RKO (cell line): Measurements from ENCODE around the gene SPTLC3.

ENCODE experiments used
- DNase-seq: peaks from one replicate; pipeline ENCODE4 v3.0.0-alpha.2; 2016; ENCODE audit warnings: low spot score

Gene SPTLC3

DNA sequence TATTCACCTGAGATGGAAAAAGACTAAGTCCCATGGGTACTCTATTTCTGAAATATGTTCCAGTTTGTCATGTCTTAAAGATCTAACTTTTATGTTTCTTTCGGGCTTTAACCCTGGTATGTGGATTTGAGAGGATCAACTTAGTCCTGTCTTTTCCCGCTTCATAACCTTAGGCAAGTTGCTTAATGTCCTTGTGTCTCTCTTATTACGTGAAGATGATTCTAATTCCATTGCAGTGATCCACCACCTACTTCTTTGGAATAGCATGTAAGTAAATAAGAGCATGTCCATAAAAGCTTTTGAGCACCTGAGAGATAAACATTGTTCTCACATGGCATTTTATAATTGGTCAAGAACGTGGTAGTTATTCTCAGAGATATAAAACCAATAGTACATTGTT is 23.0 kb downstream of the SPTLC3 start:
- DNase-seq, result no peak

DNA sequence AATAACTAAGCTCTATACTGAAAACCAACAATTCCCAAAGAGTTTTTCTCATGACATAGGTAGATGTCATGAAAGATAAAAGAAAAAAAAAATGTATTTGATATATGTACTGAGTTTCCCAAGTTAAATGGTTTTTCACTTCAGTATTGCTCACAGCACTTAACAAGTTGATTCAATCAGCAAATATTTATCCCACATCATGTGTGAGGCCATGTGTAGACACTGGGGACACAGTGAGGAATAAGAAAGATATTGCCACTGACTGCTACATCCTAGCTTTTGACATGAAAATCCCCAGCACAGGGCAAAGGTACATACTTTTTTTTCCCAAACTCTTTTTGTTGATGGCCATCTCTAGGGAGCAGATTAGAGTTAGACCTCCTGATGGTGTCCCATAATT is 25.3 kb downstream of the SPTLC3 start:
- DNase-seq, result no peak

DNA sequence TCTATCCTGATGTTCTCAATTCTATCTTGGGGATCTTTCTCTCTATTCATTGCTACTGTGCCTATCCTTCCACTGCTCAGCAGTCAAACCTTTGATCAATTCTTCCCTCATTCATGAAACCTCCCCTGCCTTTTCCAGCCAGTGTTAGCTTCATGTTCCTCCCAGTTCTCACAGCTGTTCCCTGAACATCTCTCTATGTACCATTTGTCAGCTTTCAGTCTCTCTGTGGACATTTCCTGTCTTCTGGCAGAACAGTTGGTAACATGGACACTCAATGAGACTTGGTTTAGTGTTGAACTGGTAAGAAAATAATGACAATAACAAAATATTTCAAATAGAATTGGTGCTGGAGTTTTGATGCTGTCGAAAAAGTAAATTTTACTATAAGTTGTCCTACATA is 26.2 kb downstream of the SPTLC3 start:
- no peak for DNase-seq

DNA sequence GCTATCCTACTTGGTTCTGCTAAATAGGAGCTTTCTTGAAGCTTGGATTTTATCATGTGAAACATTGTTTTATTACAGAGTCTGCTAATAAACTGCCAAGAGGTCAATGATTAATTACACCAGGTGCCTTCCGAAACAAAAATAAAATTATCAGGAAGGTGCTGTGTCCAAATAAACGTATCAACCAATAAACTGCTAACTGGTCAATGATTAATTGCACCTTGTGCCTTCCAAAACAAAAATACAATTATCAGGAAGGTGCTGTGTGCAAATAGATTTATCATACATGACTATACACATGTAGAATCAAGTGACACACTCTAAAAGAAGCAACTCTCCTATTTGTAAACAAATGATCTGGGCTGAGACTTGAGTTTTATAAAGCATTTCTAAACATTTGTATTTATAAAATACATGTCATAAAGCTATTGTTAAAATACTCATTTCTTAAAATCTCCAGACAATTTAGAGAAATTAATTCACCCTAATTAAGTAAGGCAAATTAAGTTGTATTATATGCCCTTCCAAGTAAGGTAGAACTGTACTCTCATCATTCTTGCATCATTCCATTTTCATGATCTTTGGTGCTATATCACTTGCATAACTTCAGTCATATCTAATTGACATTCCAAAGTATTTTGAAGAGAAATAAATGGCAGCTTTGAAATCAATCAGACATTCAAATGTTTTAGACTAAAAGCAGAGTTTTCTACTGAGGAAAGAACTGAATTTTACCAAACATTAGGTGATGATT is 26.8 kb downstream of the SPTLC3 start:
- no peak for DNase-seq

DNA sequence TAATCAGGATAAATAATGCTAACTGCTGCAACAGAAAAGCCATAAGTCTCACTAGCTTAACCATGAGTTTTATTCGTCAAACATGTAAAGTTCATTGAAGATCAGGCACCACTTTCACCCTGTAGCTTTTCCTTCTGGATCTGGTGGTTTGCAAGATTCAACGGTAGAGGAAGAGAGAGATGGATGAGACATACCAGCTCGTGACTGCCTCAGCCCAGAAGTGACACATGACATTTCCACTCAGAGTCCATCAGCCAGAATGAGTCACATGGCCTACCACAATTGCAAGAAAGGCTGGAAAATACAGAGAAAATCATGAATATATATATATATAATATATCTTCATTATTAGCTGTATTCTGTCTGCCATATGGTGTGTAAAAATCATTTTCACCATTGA is 29.0 kb downstream of the SPTLC3 start:
- DNase-seq, result peak; percentile 70

DNA sequence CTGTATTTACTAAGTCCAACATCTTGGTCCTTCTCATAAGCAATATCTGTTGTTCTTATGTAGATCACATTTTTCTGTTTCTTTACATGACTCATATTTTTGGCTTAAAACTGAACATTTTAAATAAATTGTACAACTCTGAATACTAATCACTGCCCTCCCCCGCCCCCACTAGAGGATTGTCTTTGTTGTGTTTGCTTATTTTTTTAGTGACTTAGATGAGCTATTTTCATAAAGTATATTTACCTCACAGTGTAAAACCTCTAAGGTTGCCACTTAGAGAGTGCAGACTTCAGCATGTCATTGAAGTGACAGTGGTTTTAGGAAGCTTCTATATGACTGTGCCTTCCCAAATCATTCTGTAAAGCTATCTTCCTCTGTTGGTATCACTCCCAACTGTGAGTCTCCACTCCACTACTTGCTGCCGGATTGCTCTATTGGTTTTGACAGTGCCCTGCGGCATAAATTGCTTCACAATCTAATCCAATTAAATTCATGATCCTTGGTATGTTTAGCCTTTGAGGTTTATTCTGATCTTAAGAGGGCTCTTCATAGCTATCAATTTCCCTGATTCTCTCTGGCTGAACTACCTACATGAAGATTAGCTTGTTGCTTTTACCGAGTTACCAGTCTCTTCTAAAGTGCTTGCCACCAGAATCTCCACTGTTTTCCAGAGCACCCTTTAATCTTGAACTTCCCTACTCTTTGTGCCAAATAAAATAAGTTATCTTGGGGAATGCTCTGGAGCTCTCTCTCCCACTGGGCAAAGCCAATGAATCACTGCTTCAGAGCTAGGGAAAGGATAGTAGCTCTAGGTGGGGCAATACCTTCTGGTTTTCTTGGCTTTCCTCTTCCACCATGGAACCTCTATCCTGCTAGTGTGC is 33.0 kb downstream of the SPTLC3 start:
- DNase-seq, result no peak

DNA sequence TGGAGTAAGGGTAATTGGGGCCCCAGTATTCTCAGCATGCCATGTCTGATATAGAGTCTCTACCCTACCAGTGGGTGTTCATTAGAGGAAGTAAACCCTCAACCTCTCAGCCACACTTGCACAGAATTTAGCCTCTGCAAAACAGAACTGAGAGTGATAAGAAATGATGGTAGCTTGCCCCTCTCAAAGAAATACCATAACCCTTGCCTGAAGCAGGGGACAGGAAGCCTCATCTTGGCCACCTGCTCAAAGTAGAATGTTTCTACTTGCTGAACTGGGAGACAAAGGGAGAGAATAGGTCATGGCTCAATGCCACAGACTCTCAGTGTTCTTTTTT is 33.7 kb downstream of the SPTLC3 start:
- DNase-seq, result no peak

DNA sequence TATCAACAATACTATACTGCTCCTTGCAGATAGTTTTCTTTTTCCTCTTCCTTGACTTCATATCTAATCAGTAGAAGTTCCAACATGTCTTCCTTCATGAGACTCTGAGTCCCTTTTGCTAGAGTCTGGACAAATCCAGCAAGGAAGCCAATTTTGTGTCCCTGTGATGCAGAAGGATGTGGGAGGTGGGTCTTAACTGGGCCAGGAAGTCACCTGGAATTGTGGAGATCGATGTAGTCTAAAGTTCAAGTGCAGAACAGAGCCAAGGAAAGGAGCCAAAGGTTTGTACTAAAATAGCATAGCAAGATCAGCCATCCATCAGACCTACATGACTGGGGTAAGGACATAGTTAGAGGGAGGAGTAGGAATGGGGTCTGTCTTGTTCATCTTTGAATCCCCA is 37.6 kb downstream of the SPTLC3 start:
- no peak for DNase-seq

DNA sequence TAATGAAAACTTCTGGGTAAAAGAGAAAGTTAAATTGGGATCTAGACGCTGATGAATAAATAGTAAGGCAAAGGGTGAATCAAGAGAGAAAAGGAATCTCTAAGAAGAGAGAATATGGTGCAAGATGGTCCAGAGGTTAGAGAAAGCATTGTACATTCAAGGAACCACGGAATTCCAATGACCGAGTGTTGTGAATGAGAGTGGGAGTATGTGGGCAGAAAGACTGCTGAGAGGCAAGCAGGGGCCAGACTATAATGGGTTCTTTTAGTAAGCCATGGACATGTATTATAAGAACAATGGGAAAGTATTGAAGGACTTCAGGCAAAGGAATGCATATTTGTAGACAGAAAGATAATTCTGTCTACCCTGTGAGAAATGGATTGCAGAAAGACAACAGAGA is 45.2 kb downstream of the SPTLC3 start:
- DNase-seq, result no peak

DNA sequence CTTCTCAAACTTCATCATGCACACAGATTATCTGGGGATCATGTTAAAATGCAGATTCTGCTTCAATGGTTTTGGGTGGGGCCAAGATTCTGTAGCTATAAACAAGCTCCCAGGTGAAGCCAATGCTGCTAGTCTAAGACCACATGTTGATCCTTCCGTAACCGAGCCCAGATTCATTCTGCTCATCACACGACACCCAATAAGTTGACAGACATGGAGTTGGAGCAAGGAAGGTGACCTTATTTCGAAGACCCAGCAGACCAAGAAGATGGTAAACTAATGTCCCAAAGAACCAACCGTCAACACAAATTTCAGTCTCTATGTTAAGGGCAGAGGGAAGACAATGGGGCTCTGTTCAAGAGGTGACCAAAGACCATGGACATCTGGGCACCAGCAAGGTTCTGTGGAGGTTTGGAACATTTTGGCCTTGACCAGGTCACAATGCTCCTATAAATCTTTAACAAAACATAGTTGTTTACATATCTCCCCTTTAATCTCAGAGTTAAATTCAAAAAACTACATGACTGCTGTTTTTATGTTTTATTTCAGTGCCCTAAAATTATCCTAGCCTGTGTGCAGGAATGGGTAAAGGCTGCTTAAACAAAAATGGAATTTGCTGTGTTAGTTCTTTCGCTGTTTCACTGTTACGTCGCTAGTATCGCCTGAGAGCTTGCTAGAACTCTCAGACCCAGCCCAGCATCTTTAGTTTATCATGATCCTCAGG is 50.1 kb downstream of the SPTLC3 start:
- DNase-seq, result no peak

DNA sequence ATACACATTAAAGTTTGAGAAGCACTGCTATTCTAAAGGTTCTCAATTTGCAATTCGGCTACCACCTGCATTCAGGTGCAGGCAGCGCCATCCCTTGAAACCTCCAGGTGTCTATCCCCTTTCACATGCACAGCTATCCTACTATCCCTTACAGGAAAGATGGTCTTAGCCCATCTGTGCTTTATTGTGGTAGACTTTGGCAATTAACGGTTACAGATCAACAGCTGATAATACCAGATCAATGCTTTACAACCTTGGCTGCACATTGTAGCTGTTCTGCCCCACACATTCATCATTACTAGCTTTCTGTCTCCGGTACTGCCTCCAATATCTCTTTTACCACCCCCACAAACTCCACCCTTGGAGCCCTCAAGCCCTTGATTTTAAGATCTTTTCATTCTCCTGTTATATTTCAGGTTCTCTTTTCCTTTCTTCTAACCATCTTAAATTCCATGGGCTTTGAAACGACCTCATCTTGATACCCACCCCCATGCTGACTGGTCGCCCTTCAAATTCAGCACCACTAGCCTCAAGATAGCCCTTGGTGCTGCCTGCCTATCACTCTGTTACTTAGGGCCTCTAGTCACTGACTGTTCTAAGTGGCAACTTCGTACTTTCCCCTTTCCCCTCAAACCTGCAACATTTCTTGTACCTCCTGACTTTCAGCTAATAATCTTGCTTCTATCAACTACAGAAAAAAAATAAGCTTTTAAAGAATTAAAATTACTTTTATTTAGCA is 50.8 kb downstream of the SPTLC3 start:
- DNase-seq, result no peak

DNA sequence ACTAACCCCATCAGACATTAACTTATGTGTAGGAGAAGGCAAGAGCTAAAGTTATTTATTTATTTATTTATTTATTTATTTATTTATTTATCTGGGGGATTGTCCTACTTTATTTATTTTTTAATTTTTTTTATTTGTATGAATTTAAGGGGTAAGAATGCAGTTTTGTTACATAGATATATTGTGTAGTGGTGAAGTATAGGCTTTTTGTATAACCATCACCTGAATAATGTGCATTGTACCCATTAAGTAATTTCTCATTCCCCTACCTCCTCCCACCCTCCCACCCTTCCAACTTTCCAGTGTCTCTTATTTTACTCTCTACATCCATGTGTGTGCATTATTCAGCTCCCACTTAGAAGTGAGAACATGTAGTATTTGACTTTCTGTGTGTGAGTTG is 51.6 kb downstream of the SPTLC3 start:
- no peak for DNase-seq

DNA sequence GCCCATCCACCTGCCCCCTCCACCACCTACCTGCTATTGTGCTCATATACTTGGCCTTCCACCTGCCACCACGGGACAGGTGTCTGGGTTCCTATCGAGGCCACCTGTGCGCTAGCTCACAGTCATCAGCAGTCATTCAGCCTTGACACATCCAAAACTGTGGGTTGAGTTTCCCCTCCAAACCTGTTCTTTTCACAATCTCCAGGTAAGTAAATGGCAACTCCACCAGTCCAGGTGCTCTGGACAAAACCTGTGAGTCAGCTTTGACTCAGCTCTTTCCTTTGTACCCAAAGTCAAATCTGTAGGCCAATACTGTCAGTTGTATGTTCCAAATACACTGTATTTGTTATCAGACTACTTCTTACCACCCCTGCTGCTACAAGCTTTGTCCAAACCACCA is 52.6 kb downstream of the SPTLC3 start:
- no peak for DNase-seq

DNA sequence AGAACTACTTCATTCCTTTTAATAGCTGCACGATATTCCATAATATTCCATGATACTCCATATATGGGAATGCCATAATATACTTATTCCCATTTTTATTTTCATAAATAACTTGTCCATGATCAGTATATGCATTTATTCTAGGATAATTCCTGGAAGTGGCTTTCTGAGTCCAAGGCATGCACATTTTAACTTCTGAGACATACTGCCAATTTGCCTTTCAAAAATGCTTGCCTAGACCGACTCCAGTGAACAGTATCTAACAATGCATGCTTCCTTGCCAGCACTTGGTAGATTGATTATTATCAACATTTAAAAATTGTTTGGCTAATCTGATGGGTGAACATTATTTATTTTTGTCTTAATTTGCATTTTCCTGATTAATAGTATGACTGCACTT is 54.0 kb downstream of the SPTLC3 start:
- no peak for DNase-seq

DNA sequence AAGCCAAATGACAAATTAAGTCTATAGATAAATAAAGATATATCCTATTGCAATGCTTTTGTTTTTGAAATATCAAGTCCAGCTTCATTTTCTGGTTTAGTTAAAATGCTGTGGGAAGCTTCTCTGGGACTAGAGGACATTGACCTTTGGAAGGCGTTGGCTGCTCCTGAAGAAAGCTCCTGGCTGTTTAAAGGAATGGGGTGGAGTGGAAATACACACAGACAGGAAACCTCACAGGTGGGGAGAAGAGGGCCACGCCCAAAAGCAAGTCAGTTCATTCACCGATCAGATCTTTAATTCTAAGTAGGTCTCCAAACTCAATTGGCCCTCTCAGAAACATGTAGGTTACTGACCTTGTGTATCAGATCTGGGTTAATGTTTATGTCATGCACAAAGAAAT is 59.6 kb downstream of the SPTLC3 start:
- no peak for DNase-seq

DNA sequence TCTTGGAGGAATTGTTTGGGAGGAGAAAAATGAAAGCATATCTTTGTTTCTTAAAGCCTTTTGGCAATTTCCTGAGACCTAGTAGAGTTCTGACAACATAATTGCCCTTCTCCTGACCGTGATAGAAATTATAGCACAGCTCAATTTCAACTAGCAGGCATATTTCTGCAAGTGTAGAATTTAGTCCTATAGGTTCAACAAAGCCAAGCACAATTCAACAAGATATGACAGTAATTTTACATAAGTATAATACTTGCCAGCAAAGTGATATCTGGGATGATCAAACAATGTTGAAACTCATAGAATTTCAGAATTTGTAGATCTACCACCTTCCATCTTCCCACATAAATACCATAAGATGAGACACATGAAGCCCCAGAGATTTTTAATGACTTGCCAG is 73.1 kb downstream of the SPTLC3 start:
- no peak for DNase-seq

DNA sequence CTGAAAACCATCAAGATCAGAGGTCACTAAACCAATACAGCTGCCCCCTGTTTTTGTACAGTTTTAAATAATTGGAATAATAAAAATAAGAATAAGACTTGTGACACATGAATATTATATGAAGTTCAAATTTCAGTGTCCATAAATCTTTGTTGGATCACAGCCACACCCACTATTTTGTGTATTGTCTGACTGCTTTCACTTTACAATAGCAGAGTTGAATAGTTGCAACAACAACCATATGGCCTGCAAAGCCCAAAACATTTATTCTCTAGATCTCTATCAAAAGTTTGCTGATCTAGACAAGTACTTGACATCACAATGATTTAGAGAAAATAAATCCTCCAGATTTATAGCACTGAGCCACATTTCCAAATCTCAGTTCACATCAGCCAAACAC is 73.6 kb downstream of the SPTLC3 start:
- DNase-seq, result no peak

DNA sequence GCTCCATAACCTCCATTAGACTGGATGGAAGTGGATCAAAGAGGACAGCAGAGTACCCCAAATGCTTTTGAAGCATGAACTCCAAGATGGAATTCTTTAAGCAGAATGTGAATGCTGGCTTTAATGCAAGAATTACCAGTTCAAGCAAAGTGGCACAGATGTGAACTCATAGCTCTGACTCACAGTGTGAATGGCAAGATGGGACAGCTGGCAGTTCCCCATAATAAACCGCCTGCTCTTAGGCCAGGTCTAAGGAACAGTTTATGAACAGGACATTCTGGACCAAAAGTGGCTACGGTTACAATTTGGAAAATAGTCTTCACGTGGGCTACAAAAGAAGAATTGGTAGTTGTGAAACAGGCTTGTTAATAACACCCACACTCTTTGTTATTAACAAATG is 76.5 kb downstream of the SPTLC3 start:
- no peak for DNase-seq

DNA sequence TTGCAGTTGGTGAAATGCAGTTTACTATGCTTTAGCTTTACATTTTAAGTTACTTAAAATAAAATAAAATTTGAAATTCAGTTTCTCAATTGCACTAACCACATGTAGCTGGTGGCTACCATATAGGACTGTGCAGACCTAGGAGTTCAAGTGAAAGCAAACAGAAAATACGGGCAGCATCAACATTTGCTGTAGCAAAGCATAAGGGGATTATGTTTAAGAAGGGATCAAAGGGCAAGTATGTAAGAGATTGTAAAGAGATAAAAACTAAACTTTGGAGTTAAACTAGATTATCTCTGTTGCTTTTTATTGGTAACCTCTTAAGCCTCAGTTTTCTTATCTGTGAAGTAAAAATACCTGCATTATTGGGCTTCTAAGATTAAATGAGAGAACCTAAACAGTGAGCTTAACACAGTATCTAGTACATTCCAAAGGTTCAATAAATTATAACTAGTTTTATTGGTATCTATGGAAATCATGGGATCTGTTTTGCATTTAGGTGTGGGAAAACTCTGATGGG is 81.2 kb downstream of the SPTLC3 start:
- no peak for DNase-seq

DNA sequence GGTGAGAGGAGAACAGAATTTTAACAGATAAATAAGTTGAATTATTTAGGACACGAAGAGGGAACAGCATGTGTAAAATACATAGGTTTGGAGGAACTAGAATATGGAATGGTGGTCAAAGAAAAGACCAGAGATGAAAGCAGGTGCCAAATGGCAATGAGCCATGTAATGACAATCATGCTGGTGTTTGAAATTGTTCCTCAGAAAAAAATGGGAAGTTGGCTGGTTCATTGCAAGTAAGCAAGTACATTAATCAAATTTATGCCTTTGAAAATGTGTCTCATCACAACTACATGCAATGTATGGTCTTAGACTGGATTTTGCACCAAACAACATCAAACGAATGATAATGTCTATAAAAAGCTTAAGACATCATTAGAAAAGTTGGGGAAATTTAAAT is 83.3 kb downstream of the SPTLC3 start:
- DNase-seq, result no peak

DNA sequence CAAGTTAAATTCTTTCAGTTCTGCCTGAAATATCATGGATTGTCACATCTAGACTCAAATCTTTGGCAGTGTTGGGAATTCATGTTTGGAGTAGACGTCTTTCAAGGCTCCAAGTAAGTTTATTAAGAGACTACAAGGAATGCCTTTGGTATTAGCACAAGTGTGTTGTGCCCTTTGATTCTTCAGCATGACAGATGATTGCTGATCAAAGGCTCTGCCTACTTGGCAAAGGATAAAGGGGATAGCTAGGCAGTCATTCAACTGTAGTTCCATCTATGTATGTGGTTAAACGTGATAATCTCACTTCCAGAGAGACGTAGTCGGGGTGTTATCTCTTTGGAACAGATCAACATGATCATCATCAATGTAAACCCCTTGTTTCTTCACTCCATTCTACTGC is 86.2 kb downstream of the SPTLC3 start:
- no peak for DNase-seq

DNA sequence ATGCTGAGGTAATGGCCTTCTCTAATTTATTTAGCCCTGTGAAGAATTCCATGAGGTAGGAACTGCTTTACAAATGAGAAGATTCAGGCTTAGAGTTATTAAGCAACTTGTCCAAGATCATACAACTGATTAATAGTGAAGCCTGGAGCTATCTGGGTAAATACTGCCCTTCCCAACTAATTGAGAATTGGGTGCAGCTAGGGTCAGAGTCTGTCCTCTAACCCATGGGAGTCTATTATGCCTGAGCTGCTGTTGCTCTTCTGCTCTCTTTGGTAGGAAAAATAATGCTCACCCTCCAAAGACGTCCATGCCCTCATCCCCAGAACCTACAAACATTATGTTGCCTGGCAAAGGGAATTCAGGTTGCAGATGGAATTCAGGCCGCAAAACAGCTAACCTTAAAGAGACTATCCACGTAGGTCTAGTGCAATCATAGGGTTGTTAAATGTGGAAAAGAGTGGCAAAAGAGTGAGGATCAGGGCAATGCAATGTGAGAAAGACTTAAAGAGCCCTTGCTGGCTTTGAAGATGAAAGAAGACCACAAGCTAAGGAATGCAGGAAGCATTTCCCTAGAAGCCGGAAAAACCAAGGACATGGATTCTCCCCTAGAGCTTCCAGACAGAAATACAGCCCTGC is 90.1 kb downstream of the SPTLC3 start:
- no peak for DNase-seq
